Right lobe of liver (tissue), 4 donors: ENCODE measurements around the gene ITM2B.

ENCODE experiments used
- CTCF ChIP-seq, 4 donors: fragments of 200-600 bp in 3 of 4; fragments of 450-650 bp in 1 of 4; IDR thresholded peaks; one replicate each; pipeline versions ENCODE4 v1.5.1 to v1.8.0; 2016 to 2022; ENCODE audit warnings: antibody characterized with exemption in 4 of 4, mild to moderate bottlenecking in 2 of 4
- POLR2A ChIP-seq: fragments of 450-650 bp; IDR thresholded peaks from one replicate; pipeline ENCODE4 v1.6.1; 2017; ENCODE audit warnings: antibody characterized with exemption, mild to moderate bottlenecking
- donor health status: DM: no; HTN: no; CAD: no.
- donor health status: DM: no; HTN: no; CAD: no.
- donor health status: DM: no; HTN: yes; CAD: no.

- no peak for TF ChIP-seq POLR2A
- TF ChIP-seq CTCF (IDR thresholded peaks at IDR 0.05), result no peak
Measured at GRCh38 chr13:48266150-48266549, 33.1 kb downstream of the ITM2B start.
